HG02642 (cell line): Measurements from ENCODE around the gene PITPNC1.
"Not testable (repeated sequence)": the region's sequence is repeated elsewhere in the genome, so short reads cannot be mapped to it uniquely, and the experiment has no call there.

Experiments used
- ATAC-seq: cut with Tn5 transposase; IDR thresholded peaks from one replicate; pipeline ENCODE4 v1.9.1; 2021; ENCODE audit warnings: mild to moderate bottlenecking; ENCODE audit not compliant: unreplicated experiment, poor library complexity

PITPNC1 gene

DNA sequence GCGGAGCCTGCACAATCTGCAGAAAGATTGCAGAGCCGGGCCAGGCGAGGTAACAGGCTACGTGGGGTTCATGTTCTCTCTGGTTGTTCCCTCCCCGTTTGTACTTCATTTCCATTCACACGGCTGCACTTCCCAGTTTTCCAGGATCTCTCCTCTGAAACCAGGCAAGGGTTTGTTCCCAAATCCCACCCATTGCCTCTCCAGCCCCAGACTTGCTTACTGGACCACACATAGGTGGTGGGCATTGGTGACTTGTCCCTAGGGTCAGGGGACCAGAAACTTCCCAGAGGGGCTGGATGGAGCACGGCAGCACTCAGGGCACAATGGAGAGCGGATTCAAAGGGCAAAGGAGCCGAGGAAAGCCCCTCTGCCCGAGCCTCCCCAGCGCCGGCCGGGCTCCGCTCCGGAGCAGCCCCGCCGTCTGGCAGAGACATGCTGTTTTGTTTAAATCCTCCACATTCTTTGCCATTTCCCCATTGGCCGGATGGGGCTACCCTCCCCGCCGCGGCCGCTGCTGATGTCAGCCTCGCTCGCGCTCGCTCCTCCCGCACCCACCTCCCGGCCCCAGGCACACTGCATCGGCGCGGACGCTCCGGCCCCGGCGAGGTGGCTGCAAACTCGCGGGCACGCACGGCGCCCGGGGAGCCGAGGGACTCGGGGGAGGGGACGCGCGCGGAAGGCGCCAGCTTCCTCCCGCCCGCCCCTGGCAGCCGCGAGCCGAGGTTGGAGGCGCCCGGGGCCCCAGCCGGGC, at the start of gene PITPNC1:
TSS of gene PITPNC1 (plus strand) at position 545 of the 751 bp plus-strand sequence.
- peak; percentile 69 for ATAC-seq

DNA sequence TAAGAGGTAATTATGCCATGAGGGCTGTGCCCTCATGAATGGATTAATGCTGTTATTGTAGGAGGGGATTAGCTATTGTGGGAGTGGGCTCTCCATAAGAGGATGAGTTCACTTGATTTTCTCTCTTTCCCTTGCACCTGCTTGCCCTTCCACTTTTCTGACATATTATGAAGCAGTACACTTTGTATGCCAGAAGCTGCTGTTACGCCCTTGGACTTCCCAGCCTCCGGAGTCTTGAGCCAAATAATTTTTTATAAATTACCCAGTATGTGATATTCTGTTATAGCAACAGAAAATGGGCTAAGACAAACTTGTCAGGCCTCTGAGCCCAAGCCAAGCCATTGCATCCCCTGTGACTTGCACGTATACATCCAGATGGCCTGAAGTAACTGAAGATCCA, 49.1 kb upstream of the PITPNC1 start:
- ATAC-seq = no peak

DNA sequence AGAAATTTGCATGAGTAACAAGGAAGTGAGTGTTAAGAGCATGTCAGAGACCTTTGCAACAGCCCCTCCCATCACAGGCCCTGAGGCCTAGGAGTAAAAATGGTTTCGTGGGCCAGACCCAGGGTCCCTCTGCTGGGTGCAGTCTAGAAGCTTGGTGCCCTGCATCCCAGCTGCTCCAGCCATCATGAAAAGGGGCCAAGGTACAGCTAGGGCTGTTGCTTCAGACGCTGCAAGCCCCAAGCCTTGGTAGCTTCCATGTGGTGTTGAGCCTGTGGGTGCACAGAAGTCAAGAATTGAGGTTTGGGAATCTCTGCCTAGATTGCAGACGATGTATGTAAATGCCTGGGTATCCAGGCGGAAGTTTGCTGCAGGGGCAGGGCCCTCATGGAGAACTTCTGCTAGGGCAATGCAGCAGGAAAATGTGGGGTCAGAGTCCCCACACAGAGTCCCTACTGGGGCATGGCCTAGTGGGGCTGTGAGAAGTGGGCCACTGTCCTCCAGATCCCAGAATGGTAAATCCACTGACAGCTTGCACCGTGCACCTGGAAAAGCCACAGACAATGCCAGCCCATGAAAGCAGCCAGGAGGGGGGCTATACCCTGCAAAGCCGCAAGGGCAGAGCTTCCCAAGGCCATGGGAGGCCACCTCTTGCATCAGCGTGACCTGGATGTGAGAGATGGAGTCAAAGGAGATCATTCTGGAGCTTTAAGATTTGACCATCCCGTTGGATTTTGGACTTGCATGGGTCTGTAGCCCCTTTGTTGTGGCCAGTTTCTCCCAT, 45.5 kb upstream of the PITPNC1 start:
- not testable (repeated sequence) for ATAC-seq

DNA sequence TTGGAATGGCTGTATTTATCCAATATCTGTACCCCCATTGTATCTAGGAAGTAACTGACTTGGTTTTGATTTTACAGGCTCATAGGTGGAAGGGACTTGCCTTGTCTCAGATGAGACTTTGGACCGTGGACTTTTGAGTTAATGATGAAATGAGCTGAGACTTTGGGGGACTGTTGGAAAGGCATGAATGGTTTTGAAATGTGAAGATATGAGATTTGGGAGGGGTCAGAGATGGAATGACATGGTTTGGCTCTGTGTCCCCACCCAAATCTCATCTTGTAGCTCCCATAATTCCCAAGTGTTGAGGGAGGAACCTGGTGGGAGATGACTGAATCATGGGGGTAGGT, 44.9 kb upstream of the PITPNC1 start:
- not testable (repeated sequence) for ATAC-seq

DNA sequence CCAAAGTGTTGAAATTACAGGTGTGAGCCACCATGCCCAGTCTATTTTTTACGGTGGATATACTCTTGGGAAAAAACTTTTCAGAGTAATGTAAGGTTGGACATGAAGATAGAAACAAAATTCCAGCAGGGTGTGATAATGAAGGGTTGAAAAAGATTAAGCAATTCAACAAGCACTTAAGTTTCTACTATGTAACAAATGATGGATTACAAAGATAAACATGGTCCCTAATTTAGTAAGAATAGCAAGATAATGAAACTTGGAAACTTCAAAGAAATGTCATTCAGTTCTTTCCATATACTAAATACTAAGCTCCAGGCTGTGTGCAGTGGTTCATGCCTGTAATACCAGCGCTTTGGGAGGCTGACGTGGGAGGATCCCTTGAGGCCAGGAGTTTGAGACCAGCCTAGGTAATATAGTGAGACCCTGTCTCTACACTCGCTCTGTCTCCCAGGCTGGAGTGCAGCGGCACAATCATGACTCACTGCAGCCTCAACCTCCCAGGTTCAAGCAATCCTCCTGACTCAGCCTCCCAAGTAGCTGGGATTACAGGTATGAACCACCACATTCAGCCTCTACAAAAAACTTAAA, 41.7 kb upstream of the PITPNC1 start:
- no peak for ATAC-seq

DNA sequence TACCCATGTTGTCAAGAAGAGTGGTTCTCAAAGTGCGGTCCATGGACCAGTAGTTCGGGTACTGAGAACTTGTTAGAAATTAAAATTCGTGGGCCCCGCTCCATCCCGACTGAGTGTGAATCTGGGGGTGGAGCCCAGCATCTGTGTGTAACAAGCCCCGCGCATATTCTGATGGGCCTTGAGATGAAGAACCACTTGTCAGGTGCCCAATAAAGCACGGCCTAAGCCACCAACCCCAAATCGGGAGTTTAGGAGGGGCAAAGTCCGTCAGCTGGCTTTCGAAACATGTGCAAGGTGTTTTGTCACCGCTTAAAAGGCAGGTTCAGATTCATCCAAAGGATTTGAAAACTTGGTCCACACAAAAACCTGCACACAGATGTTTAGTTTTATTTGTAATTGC, 40.2 kb upstream of the PITPNC1 start:
- ATAC-seq = no peak

DNA sequence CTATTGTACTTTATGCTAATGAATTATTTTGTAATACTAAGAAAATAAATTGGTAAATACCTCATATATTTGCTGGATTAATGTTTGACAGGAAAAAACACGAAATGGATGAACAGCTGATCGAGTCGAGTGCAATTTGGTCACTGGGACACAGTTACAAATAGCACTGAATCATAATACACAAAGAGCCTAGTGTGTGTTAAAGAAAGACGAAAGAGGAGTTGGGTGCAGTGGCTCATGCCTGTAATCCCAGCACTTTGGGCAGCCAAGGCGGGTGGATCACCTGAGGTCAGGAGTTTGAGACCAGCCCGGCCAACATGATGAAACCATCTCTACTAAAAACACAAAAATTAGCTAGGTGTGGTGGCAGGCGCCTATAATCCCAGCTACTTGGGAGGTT, 38.7 kb upstream of the PITPNC1 start:
- ATAC-seq = not testable (repeated sequence)

DNA sequence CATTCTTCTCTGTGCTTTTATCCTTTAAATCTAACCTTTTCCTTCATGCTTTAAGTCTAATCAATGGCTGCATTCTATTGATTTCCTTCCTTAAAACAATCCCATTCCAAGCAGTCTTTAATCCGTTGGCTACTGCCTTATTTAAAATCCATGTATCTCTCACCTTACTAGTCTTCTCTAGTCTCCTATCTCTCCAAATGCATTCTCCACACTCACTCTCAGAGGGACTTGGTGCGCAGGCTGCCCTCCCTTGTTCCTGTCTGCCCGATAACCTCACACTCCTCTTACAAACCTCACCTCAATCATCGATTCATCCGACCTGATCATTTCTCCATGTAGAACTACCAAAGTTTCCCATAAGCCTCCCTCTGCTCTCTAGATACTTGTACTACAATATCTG, 33.8 kb upstream of the PITPNC1 start:
- no peak for ATAC-seq

DNA sequence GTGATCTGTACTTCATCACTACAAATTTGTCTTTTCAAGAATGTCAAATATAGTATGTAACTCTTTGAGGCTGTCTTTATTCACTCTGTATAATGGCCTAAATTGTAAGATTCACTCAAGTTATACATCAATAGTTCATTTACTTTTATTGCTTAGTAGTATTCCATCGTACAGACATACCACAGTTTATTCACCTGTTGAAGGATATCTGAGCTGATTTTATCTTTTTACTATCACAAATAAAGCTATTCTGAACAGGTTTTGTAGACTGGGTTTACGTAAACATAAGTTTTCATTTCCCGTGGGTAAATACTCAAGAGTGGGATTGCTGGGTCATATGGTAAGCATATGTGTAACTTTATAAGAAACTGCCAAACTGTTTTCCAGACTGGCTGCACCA, 29.3 kb upstream of the PITPNC1 start:
- ATAC-seq = no peak

DNA sequence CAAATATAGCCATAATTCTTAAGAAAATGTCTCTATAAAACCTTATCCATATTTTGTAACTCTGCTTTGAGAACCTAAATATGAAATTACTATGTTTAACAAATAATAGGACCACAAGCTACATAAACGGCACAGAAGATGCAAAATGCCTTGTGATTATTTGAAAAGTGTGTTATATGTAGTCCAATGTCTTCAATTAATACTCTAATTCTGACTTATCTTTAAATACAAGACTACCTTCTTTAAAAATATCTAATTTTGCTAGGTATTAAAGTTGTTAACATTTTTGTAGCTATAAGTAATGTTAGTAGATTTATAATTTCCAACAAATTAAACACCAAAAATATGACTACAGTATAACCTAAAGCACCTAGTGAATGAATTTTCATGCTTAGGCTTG, 27.7 kb upstream of the PITPNC1 start:
- ATAC-seq = no peak

DNA sequence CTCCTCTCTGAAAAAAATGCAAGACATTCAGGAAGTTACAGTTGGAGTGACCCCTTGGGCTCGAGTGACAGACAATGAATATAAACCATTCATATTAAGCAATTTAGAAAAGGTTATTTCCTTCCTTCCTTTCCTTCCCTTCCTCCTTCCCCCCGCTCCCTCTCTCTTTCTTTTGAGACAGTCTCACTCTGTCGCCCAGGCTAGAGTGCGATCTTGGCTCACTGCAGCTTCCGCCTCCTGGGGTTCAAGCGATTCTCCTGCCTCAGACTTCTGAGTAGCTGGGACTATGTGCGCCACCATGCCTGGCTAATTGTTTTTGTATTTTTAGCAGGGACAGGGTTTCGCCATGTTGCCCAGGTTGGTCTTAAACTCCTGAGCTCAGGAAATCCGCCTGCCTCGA, 23.9 kb upstream of the PITPNC1 start:
- no peak for ATAC-seq

DNA sequence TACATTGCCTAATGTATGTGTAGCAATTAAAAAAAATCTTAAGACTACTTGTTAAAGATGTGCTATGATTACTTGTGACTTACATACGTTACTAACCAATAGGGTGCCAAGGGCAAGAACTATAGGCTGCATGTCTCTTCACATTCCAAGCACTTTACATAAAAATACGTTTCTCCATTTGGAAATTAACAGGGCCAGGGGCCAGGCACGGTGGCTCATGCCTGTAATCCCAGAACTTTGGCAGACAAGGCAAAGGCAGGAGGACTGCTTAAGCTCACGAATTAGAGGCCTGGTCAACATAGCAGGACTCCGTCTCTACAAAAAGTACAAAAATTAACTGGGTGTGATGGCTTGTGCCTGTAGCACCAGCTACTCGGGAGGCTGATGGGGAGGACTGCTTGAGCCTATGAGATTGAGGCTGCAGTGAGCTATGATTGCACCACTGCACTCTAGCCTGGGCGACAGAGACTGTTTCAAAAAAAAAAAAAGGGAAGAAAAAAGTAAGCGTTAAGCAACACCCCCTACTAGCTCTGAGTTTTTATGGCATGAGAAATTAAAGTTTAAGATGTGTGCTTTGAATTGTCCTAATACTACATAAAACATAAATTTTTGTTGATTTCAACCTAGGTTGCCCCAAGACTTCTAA, 23.0 kb upstream of the PITPNC1 start:
- no peak for ATAC-seq

DNA sequence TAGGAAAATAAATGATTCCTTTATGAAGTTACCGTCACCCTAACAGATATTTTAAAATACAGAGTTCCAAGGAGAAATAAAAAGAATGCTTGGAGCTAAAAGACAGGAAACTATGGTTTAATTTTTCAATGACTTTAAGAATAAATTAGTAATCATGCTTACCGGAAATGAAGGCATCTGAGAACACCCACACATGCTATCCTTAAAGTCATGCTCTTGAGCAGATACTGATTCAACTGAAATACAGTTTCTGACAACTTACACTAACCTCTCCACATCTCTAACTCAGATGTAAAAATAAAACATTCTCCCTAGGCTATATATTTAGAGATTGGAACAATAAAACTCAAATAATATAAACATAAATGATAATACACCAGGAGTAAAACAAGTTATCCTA, 18.5 kb upstream of the PITPNC1 start:
- no peak for ATAC-seq

DNA sequence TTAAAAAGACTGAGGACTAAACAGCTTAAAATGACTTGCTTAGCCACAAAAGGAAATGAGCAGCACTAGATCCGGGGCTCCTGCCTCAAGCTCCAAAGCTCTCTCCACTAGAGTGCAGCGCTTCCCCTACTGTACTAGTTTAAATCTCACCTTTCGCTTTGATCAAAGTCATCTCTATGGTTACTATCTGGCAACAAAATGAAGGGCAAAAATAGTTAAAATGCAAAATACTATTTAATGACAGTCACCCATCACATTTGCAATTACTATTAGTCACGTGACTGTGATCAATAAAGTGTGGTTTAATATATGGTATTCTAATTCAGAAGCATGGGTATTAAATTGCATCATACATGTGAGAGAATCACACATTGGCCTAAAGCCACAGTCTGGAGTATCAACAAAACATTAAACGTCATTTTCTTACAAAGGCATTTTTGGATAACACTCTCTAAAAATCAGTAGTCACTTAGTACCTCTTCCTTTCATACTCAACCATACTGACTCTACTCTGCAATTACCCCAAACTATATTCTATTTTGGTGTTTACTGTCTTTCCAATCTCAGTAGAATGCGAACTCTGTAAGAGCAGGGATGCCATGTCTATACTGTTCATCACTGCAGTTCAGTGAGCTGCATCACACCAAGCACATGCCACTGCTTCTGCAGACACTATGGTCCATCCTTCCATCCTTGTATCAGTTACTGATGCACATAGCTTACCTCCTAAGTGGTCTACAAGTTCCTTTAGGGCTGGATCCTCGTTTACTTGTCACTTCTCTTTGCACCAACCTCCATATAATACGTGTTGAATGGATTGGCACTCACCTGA, 16.9 kb upstream of the PITPNC1 start:
- ATAC-seq = no peak

DNA sequence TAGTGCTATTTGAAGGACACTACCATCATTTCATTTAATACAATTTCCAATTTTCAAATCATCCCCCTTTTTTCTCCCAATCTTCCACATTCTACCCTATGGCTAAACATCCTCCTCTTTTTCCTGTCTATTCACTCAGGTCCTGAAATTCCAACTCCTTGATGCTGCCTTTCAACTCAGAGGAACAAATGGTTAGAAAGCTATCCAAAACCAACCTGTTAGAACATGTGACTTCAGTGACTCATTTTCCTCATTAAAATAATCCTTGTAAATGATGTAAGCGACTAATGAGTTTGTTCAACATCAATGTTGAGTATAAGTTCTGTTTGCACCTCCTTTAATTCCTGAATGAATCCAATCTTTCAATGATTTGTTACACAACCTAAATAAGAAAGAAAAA, 16.2 kb upstream of the PITPNC1 start:
- no peak for ATAC-seq

DNA sequence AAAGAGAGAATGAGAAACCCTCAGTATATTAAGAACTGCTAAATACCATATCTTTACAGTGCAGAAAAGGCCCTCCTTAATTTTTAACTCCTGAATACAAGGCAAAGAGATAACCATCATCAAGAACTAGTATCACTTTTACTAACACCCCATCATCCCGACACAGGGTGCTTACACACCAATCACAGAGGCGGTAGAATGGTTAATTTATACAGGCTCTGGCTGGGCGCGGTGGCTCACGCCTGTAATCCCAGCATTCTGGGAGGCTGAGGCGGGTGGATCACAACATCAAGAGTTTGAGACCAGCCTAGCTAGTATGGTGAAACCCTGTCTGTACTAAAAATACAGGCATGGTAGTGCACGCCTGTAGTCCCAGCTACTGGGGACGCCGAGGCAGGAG, 14.9 kb upstream of the PITPNC1 start:
- no peak for ATAC-seq

DNA sequence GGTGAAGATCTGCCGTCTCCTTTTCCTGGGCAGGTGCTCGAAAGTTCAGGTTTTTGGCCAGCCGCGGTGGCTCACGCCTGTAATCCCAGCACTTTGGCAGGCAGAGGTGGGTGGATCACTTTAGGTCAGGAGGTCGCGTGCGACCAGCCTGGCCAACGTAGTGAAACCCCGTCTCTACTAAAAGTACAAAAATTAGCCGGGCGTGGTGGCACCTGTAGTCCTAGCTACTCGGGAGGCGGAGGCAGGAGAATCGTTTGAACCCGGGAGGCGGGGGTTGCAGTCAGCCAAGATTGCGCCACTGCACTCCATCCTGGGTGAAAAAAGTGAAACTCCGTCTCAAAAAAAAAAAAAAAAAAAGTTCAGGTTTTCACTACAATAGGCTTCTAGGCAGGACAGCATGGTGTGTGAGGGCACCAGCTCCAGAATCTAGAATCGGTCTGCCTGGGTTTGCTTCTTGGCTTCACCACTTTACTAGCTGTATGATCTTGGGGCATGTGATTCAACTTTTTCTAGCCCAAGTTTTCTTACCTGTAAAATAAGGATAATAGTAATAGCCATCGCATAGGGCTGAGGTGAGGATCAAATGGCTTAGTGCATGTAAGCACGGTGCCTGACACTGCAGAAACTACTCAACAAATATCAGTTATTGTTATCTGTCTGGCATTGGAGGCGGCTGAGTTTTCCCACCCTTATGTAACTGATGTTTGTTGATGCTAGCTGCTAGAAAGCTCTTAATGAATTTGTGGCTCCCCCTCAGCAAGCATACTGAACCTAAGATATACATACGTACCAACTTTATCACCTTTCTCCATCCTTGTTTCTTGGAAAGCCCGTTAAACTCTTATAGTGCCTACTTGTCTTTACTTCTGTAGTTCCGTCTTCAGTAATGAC, 12.0 kb upstream of the PITPNC1 start:
- ATAC-seq = no peak

DNA sequence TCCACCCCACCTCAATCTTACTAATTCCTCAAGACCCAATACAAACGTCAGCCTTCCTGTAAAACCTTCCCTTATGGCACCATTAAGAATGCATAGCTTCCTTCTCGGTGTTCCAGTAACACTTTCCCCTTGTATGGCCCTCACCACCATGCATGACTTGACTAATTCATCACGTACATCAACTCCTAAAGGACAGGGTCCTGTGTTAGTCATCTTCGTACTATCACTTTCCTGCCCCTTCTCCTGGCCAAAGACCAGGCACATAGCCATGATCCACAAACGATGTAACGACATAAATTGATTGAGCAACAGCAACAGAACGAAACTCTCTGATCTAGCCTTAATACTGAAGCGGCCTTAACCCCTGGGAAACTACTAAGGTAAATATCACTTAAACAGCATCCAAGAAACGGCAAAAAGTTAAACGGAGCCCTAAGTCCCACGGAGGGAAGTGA, 11.3 kb upstream of the PITPNC1 start:
- ATAC-seq = peak; percentile 15
